B cell (primary cell): ENCODE data around the gene NLRX1.

Experiments
- EZH2 ChIP-seq: IDR thresholded peaks from 2 replicates; pipeline ENCODE4 v1.6.1; 2012; ENCODE audit warnings: borderline replicate concordance, low read depth, mild to moderate bottlenecking, moderate library complexity, low read length; ENCODE audit not compliant: insufficient read depth, poor library complexity, severe bottlenecking
- TF ChIP-seq, protein P1 (sequence below): fragments of 200-600 bp; IDR thresholded peaks from one replicate; pipeline ENCODE4 v1.8.0; 2022; ENCODE audit warnings: antibody characterized with exemption, mild to moderate bottlenecking

DNA sequence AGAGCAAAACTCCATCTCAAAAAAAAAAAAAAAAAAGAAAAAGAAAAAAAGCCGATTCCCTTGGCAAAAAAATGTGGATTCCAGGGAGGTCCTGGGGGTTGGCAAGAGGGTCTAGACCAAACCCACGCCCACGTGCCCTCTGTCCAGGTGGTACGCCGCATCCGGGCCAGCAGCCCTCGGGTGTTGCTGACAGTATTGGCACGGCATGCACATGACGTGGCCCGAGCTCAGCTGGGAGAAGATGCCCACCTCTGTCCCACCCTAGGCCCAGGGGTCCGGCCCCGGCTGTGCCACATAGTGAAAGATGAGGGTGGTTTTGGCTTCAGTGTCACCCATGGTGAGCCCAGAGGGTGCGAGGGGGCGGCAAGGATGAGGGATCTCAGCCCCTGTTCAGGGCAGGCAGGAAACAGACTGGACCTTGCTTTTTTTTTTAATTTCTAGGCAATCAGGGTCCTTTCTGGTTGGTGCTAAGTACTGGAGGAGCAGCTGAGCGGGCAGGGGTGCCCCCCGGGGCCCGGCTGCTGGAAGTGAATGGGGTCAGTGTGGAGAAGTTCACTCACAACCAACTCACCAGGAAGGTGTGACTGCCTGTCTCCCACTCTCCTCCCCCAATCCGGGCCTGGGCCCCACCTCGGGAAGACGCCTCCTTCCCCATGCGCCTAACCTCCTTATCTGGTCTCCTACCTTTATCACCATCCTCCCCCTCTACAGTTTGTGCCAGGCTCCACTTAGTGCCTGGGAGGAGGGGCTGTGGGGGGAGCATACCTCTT lies 18.8 kb downstream of the NLRX1 start:
- TF ChIP-seq, protein P1, sequence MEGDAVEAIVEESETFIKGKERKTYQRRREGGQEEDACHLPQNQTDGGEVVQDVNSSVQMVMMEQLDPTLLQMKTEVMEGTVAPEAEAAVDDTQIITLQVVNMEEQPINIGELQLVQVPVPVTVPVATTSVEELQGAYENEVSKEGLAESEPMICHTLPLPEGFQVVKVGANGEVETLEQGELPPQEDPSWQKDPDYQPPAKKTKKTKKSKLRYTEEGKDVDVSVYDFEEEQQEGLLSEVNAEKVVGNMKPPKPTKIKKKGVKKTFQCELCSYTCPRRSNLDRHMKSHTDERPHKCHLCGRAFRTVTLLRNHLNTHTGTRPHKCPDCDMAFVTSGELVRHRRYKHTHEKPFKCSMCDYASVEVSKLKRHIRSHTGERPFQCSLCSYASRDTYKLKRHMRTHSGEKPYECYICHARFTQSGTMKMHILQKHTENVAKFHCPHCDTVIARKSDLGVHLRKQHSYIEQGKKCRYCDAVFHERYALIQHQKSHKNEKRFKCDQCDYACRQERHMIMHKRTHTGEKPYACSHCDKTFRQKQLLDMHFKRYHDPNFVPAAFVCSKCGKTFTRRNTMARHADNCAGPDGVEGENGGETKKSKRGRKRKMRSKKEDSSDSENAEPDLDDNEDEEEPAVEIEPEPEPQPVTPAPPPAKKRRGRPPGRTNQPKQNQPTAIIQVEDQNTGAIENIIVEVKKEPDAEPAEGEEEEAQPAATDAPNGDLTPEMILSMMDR, result no peak
- TF ChIP-seq EZH2, result no peak
